Measurements from ENCODE around the gene SPOPL.
"Not testable (repeated sequence)": the region's sequence is repeated elsewhere in the genome, so short reads cannot be mapped to it uniquely, and the experiment has no call there.

The SPOPL gene

GRCh38 chr2:138501425-138502254, at the start of gene SPOPL:
SPOPL (plus strand) TSS chr2:138501770; CDS start chr2:138550217, 48,447 bp downstream.
- peak in 1 of 2 experiments; percentile 35 for DNase-seq

DNA sequence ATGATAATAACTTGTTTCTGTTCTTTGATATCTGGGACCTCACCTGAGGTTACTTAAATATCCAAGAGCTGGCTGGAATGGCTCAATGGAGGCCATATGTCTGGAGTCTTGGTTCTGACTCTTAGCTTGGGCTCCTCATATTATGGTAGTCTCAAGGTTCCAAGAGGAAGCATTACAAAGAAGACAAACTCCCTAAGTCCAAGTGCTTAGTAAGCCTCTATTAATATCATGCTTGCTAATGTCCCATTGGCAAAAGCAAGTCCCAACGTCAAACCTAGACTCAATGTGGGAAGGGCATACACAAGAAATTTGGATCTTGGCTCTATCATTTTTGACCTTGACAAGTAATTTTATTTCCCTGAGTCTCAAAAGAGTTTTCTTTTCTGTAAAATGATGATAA, 49.2 kb upstream of the SPOPL start:
- DNase-seq = no peak

GRCh38 chr2:138453815-138454214, 47.8 kb upstream of the SPOPL start:
- DNase-seq = no peak

DNA sequence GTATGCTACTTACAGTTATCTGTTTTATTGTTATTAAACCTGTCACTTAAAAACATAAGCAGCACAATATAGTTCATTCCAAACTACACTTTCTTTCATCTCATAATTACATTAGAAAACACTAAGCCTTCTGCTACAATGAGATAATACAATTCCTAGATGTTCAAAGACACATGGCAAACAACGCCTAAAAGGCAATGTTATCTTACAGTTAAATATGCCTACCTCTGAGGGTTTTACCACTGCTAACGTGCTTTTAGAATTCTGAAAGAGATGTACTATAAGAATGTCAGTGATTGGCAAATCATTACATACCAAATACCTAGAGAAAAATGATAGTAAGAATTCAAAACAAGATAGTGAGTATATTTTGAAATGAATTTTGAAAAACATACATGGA, 46.8 kb upstream of the SPOPL start:
- no peak for DNase-seq

DNA sequence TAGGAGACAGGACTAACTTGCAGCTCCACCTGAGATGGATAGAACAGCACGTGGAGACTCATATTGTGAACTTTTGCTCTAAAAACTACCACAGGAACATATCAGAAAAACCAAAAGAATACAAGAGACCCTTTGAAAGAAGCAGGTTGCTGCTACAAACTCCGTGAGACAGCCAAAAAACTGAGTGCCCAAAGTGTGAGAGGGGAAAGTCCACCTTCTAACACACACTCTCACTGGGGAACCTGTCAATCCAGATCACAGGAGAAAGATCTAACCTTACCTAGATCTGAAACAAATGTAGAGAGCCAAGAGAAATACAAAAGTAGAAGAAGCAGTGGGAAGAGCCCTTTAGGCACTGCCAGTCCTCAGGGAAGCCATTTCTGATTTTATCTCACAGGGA, 46.3 kb upstream of the SPOPL start:
- DNase-seq = no peak

DNA sequence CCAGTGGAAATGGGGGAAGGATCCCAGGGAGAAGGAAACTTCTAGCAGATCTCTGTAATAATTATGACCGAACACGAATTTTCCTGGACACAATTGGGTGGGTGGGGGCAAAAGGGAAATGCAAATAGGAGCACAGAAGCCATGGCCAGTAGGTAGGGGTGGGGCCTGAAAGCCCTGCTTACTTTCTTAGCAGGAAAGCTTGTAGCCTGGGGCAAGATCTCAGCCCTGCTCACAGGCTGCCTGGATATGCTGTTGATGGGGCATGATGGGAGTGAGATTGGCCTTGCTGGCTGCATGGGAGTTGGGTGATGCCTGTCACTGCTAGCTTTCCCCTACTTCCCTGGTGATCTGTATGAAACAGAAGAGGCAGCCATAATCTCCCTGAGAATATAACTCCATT, 45.9 kb upstream of the SPOPL start:
- no peak for DNase-seq

GRCh38 chr2:138462689-138463088, 38.9 kb upstream of the SPOPL start:
- DNase-seq = not testable (repeated sequence)

GRCh38 chr2:138468617-138469016, 33.0 kb upstream of the SPOPL start:
- DNase-seq = no peak

DNA sequence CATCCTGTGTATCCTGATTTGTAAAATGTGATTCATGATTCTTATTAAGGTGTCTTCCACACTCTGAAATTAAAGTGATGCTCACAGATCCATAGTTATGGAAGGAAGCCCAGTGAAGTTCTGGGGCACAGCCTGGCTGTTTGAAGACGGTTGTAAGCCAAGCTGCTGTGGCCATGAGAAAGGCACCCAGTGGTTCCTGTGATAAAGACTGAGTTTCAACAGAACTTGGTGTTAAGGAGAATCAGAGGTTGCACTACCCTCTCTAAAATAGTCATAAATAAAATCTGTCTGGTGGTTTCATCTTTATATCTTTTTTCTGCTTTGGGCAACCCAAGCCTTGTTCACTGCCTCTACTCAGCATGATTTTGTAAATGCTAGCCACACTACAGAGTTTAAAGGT, 32.2 kb upstream of the SPOPL start:
- DNase-seq = no peak

GRCh38 chr2:138470941-138471340, 30.6 kb upstream of the SPOPL start:
- no peak for DNase-seq

- no peak for DNase-seq
These were observed 27.3 kb upstream of the SPOPL start for GRCh38 chr2:138474100-138474825.

DNA sequence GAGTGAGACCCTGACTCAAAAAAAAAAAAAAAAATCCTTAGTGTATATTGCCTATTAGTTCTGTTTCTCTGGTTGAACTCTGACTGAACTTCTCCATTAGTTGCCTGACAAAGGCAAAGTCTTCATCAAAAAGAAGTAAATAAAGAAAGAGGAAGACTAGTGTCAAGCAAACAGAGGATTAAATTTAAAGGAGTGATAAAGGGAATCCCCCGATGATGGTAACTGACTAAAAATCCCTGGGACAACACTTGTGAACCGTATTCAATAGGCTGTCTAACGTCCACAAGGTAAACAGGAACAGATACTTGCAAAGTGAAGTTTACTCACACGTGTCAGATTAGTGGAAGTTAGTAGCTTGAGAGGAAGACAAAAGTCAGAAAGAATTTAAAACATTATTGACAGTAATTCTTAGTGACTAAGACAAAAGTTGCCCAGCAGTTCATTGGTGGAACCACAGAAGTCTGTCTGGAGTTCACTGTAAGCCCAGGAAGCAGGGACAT, 26.2 kb upstream of the SPOPL start:
- DNase-seq = no peak

DNA sequence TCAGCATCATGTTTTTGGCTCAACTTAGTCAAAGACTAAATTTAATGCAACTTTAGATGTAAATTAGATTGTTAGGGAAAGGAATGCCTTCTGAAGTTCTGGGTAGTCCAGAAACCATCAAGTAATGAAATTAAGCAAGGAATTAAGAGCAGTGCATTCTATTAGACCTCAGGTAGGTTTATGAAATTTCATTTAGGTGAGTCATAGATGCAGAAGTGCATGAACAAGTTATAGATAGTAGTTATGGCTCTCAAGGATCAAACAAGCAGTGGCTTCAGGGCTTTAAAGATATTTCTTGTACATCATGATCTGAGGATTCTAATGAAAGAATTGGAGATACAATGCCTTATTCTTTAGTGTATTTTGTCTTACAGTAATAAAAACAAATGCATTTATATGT, 25.4 kb upstream of the SPOPL start:
- DNase-seq = no peak

DNA sequence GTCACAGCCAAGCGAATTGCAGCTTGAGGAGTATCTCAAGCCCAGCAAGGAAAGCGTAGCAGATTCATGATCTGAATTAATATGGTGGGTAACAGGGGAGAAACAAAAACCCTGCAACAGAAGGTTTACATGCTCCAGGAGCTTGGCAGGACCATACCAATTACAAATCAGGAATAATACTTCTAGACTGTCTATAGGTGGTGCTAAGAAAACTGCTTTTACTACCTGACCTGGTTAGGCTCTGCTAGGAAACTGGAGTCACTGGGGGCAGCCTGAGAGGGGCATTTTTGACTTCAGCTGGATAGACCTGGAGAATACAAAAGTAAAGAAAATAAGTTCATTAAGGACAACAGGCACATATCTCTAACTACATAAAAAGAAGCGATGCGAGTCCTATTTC, 24.6 kb upstream of the SPOPL start:
- no peak for DNase-seq

- not testable (repeated sequence) for DNase-seq
These were observed 18.8 kb upstream of the SPOPL start for GRCh38 chr2:138482796-138483195.

GRCh38 chr2:138485019-138485418, 16.6 kb upstream of the SPOPL start:
- DNase-seq = no peak

GRCh38 chr2:138486363-138487198, 15.0 kb upstream of the SPOPL start:
- no peak for DNase-seq

- no peak for DNase-seq
These were observed 10.7 kb upstream of the SPOPL start for GRCh38 chr2:138490673-138491494.

DNA sequence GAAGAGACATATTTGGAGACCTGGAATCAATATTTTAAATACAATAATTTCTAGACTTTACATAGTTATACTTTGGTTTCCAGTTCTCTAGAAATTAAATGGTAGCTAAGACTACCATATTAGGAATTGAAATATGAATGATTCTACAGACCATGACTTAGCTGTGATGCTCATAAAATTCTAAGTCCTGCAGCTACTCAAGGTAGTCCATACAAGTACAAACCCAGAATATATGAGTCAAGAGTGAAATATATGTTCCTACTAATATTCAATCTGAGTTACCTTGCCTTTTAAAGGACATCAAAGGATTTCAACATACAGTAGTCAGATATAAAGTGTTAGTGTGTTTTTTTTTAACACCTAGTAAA, 10.1 kb upstream of the SPOPL start:
- DNase-seq = no peak

- no peak for DNase-seq
These were observed 9.4 kb upstream of the SPOPL start for GRCh38 chr2:138492160-138492559.

DNA sequence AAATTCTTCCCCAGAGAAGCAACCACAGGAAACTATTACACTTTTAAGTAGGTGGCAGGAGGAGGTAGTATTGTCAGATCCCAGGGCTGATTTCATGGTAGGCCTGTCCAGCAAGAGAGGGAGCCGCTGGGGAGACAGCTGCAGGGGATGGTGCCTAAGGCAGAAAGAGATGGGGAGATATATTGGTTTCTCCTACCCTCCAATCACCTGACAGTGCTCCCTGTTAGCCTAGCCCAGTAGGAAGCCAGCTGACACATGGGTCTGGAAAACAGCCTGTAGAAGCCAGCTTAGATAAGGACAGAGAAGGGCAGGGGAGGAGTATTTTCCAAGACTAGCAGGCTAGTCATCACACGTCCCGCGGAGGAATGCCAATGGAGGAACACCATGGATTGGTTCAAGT, 8.2 kb upstream of the SPOPL start:
- no peak for DNase-seq

- no peak for DNase-seq
These were observed 7.2 kb upstream of the SPOPL start for GRCh38 chr2:138494265-138494966.

All from cerebellar nuclear complex (tissue), 1 donor.